HG03108 (cell line): ENCODE data around the gene FCGR3B.
"Not testable (repeated sequence)": the region's sequence is repeated elsewhere in the genome, so short reads cannot be mapped to it uniquely, and the experiment has no call there.

Experiments
- ATAC-seq: cut with Tn5 transposase; IDR thresholded peaks from one replicate; pipeline ENCODE4 v1.9.1; 2021; ENCODE audit warnings: moderate library complexity; ENCODE audit not compliant: unreplicated experiment

Gene FCGR3B

DNA sequence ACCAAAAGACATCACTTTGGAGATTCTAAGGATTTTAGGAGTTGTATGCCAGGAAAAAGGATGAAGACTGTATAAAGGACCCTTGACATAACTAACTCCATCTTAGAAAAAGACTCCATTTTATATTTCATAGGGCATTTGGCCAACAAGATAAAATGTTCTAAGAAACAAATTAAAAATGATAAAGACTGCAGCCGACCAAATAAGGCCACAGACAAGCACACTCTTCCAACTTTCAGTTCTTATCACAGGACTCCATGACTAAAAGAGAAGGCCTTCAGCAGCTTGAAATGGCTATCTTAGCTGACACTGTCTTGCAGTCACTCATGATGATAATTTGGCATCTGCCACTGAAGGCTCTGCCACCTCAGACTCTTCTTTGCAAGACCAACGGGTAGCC is 8.2 kb upstream of the FCGR3B start:
- not testable (repeated sequence) for ATAC-seq

DNA sequence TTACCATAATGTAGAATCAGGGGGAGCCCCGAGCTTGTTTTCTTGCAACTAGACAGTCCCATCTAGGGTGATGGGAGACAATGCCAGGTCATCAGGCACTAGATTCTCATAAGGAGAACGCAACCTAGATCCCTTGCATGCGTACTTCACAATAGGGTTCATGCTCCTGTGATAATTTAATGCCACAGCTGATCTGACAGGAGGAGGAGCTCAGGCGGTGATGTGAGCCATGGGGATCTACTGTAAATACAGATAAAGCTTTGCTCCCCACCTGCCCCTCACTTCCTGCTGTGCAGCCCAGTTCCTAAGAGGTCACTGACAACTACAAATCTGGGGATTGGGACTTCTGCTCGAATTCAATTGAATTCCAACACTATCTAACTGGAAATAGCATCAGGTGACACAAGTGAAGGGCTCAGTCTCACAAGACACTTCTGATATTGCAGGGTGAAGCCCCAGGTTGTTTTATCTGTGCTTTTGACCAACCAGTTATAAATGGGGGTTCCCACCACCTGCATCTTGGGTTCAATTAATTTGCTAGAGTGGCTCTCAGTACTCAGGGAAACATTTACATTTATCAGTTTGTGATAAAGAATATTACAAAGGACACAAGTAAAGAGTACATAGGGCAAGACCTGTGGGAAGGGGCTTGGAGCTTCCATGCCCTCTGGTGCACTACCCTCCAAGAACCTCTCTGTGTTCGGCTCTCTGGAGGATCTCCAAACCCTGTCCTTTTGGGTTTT is 7.4 kb upstream of the FCGR3B start:
- not testable (repeated sequence) for ATAC-seq

DNA sequence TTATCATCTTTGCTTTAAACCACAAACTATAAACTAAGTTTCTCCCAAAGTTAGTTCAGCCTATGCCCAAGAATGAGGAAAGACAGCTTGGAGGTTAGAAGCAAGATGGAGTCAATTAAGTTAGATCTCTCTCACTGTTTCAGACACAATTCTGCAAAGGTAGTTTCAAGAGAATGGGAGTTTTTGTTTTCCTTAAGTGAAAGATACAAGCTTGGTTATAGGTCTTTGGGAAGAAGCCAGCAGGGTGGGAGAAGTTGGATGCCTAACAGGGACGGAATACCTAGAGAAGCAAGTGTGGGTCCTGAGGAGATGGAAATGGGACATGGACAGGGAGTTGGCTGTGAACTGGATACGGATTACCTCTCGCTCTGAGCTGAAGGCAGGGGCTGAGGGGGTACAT is 6.0 kb upstream of the FCGR3B start:
- ATAC-seq, result not testable (repeated sequence)

DNA sequence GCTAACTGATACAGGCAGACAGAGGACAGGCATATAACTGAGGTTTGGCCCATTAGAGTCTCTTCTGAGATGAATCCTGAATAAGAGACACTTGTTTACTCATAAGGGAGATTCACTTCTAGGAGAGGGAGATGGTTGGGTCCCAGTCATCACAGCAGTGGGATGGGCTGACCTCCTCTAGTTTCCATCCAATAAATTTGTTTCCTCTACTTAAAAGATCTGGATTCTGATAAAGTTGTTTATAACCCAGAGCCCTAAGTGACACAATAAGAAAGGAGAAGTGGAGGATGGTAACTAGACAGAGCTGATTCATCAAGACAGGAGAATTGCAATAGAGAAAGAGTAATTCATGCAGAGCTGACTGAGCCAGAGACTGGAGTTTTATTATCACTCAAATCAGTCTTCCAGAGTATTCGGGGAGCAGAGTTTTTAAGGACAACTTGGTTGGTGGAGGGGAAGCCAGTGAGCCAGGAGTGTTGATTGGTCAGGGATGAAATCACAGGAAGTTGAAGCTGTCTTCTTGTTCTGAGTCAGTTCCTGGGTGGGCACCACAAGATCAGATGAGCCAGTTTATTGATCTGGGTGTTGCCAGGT is 5.3 kb upstream of the FCGR3B start:
- ATAC-seq, result not testable (repeated sequence)

DNA sequence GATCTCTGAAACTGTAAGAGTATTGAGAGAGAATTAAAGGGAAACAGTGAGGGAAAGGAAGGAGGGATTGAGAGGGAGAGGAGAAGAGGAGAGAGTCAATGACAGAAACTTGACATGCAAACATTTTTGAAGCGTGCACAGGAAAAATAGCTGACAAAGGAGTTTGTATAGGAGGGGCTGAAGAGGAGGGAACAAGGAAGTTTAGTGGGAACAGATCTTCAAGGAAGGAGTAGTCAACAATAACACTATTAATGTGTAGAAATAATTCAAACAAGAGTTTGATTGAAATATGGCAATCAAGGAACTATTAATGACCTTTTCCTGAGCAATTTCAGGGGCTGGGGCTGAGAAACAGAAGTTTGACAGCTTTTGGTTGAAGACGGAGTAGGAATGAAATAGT is 4.0 kb upstream of the FCGR3B start:
- ATAC-seq, result not testable (repeated sequence)

DNA sequence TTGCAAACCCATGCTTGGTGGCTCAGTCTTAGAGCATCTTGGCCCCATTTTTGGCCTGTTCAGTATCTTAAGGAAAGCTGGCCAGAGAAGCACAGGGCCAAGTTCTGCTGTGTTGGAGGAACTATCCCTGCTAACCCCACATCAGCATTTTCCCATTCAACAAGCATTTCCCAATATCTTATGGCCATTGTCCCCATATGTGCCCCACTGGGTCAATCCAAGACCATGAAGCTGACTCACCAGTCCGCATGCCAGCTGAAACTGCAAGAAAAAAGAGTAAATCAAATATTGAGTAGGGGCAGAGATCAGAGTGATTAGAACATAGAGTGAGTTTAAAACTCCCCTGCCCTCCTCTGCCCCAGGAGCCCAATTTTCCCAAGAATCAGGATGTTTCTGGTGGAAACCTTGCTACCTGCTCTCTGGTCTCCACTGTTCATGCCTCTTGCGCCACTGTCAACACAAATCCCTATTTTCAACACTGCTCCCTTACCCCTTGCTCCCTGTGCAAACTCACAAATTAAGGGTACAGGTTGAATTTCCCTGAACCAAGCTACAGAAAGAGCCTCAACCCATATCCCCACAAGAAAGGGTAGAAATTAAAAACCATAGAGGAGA is 741 bp downstream of the FCGR3B start:
- not testable (repeated sequence) for ATAC-seq

DNA sequence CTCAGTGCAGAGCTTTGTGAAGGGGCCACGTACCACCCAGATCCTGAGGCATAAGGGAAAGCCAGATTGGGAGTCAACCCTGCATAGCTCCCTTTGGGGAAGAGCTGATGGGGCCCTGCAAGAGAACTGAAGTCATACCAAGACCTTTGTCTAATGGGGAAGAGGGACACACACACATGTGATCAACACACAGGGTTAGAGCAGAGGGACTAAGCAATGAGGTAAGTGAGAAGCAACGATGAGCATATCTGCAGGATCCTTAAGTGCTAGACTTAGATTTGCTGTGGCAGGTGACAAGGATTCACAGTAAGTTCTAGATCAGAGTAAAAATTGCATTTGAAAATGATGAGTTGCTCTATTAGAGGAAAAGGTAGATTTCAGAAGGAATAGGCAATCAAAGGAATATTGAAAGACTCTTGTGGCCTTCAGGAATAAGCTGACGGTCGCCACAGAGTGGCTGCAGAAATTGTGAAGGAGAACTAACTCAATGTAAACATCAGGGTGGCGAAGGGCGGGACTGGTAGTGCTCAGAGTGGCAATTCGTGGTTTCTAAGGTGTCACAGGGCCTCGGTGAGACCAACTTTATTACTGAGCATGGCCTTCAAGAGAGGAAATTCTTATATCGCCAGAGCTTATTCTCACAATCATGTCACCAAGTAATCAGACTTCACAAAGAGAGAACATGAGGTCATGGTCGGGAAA is 4.4 kb downstream of the FCGR3B start:
- ATAC-seq, result not testable (repeated sequence)

DNA sequence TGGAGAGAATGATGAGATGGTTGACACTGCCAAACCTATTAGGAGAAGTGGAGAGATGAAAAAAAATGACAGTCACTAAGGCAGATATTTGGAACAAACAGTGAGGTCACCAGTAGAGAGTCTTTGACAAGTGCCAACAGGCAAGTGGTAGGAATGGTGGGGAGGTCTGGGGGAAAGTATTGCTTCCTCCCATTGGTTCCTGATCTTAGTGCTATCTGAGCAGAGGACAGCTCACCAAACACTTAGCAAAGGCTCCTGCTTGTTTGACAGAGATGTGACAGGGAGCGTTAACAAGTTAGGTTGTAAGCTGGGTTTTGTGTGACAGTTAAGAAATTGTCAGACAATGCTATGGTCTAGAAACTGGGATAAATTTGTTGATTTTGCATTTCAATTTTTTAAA is 6.4 kb downstream of the FCGR3B start:
- not testable (repeated sequence) for ATAC-seq

DNA sequence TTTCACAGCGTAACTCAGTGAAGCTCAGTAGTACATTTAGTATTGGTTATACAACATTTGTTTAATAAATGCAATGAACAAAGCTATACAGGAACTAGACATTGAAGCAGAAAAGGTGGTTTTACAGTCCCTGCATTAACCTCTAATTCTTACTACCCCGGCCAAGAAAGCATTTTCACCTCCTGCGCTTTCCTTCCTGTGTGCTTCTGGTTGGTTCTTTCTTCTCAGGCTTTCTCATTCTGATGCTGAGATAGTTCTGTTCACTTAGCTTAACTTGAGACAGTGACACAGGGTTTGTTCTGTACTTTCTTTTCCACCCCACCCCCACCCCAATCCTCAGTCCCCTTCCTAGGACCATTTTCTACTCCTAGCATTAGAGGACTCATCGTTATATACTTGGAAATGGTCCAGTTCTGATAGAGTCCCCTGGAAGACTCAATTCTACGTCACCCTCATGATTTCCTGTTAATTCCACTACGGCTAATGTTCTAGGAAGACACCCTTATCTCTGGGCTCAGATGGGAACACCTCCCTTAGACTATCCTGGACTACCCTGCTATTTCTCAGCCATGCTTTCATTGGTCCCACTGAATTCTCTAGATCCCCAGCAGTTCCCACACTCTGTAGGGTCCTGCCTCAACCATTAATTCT is 7.5 kb downstream of the FCGR3B start:
- ATAC-seq, result peak; percentile 37

DNA sequence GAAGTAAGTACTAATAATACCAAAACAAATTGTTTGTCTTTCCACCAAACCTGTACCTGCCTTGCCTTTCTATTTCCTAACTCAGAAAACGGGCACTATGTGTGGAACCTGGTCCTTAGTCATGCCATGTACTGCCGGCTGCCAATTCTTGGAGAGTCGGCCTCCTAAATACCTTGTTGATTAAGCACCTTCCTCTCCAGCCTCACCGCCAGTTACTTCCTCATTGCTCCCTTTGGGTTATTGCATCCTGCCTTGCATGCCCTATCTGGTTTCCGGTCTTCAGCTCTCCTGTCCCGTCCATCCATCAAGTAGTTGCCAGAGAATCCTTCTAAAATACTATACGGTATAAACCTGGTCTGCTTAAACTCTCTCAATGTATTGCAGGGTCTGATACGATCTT is 8.9 kb downstream of the FCGR3B start:
- ATAC-seq, result not testable (repeated sequence)

DNA sequence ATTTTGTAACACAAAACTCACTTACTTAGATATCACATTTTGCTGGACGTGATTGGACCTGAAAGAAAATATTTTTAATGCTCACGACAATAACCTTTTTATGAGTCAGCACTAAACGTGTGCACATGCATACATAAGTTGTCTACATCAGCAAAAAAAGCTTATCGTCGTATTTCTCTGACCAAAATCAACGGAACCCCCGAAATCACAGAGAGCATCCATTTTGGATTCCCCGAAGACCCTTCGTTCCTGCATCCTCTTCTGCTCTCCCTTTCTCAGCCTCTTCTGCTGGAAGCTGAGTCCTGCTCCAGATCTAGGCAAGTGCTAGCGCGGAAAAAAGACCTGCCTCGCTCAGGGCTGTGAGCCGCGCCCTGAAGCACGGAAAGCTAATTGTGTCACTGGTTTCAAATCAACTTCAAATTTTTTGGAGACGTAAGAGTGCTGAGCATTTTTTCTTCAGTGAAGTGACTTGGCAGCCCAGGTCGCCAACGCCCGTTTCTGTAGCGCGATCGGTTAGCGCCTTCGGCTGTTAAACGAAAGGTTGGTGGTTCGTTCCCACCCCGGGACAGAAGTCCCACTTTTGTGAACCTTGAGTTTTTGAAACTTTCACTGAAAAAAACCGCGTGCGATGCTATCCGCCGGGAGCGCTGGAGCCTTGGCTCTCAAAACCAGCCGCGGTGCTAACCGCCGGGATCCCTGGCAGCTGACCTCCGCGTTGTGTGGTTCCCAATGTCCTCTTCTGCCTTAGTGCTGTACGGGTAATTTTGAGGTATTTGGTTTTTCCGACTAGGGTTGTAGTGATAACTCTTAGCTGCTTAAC is 9.6 kb downstream of the FCGR3B start:
- ATAC-seq, result not testable (repeated sequence)

DNA sequence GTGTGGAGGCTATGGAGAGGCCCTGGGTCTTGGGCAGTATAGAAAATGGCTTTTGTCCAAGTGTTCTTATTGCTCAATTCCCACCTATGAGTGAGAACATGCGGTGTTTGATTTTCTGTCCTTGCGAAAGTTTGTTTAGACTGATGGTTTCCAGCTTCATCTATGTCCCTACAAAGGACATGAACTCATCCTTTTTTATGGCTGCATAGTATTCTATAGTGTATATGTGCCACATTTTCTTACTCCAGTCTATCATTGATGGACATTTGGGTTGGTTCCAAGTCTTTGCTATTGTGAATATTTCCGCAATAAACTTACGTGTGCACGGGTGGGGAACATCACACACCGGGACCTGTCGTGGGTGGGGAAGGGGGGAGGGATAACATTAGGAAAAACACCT is 10.6 kb downstream of the FCGR3B start:
- ATAC-seq, result not testable (repeated sequence)

DNA sequence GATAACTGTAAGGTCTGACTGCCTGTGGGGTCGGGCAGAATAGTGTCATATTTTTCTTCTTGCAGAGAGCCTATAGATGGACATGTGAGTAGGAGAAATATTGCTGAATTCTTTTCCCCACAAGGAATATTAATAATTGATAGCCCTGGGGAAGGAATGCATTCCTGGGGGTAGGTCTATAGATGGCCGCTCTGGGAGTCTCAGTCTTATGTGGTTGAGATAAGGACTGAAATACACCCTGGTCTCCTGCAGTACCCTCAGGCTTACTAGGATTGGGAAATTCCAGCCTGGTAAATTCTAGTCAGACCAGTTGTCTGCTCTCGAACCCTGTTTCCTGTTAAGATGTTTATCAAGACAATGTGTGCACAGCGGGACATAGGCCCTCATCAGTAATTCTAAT is 12.5 kb downstream of the FCGR3B start:
- ATAC-seq, result not testable (repeated sequence)

DNA sequence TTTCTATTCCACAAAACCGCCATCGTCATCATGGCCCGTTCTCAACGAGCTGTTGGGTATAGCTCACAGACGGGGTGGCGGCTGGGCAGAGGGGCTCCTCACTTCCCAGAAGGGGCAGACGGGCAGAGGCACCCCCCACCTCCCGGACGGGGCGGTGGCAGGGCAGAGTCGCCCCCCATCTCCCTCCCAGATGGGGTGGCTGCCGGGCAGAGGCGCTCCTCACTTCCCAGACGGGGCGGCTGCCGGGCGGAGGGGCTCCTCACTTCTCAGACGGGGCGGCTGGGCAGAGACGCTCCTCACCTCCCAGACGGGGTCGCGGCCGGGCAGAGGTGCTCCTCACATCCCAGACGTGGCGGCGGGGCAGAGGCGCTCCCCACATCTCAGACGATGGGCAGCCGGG is 14.6 kb downstream of the FCGR3B start:
- not testable (repeated sequence) for ATAC-seq

DNA sequence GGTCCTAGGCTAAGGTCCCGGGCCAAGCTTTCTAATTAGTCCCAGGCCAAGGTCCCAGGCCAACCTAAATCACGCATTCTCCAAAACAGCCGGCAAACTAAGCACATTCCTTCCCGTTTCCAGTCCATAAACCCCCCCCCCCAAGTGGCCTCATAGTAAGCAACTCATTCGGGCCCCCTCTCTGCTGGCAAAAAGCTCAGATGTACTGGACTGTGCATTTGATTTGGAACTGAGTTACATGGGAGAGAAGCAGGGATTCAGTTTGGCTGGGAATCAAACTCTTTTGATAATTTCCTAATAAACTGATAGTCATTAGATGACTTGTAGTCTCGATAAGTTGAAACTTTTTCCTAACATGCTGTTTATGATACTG is 17.8 kb downstream of the FCGR3B start:
- not testable (repeated sequence) for ATAC-seq

DNA sequence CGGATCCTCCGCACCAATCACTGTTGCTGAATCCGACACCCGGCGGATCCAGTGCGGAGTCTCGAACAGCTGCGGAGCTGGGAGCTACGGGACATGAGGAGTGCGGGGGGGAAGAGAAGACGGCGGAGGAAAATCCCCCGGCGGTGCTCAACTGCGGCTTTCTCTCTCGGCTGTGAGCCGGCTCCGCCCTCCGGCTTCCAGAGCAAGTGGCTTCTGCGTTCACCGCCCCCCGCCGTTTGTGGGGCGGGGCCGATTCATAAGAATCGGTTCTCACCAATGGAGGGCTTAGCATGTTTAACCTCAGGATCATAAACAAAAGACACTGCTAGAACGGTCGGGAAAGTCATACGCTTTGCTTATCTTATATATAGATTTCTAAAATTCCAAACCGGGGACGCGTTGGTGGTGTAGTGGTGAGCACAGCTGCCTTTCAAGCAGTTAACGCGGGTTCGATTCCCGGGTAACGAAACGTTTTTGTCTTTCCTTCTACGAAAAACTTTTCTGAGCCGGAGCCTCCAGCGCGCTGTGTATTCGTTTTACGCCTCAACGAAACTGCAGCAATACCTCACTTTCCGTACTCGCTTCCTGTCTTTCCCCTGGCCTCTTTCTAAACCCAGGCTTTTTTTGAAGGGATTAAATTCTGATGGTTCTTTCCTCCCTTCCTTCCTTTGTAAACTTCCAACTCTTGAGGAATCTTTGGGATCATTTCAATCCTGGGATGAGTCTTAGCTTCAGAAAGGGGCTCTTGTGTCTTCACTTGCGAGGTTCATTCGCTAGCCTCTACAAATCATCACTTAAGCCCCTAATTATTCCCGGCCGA is 18.4 kb downstream of the FCGR3B start:
- peak; percentile 85 for ATAC-seq

DNA sequence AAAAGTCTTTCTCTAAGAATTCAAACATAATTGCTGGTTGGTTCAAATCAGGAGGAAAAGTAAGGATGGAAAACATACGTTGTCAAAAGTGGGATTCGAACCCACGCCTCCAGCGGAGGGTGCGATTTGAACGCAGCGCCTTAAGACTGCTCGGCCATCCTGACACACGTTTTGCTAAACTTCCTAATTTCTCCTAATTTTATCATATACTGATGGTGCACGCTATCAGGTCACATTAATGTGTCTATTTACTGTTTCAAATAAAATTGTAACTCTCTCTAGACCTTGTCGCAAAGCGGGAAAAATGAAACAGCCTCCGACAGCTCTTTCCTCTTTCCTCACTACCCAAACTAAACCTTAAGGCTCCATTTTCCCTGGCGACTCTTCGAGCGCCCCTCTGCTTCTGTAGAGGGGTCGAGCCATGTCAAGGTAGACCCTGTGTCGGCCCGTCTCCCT is 19.1 kb downstream of the FCGR3B start:
- not testable (repeated sequence) for ATAC-seq

DNA sequence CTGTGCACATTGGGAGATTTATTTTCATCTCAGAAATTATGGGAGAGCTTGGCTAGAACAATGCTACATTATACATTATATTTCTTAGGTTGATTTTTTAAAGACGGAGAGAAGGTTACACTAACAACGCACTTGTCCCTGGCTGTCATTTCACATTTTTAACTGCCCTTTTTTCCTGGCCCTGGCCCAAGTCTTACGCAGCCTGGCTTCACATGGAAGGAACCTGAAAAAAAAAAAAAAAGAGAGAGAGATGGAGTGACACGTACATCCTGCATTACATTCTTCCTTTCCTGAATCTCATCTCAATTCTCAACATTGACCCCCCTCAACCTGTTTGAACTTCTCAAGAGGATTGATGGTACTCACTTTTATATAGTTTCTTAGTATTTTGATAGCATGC is 20.8 kb downstream of the FCGR3B start:
- ATAC-seq, result not testable (repeated sequence)
